ENCODE results near the gene G6PC1. TPM values are rescaled to one million over a fixed set of nuclear protein-coding genes. Genes with fewer than 3 reads are reported as not detected.
"Not testable (repeated sequence)": the region's sequence is repeated elsewhere in the genome, so short reads cannot be mapped to it uniquely, and the experiment has no call there.

The G6PC1 gene
- total RNA-seq, result not detected

DNA sequence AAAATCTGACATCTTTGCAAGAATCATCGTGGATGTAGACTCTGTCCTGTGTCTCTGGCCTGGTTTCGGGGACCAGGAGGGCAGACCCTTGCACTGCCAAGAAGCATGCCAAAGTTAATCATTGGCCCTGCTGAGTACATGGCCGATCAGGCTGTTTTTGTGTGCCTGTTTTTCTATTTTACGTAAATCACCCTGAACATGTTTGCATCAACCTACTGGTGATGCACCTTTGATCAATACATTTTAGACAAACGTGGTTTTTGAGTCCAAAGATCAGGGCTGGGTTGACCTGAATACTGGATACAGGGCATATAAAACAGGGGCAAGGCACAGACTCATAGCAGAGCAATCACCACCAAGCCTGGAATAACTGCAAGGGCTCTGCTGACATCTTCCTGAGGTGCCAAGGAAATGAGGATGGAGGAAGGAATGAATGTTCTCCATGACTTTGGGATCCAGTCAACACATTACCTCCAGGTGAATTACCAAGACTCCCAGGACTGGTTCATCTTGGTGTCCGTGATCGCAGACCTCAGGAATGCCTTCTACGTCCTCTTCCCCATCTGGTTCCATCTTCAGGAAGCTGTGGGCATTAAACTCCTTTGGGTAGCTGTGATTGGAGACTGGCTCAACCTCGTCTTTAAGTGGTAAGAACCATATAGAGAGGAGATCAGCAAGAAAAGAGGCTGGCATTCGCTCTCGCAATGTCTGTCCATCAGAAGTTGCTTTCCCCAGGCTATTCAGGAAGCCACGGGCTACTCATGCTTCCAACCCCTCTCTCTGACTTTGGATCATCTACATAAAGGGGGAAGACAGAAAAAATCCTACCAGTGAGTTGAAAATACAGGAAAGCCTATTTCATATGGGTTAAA, at the start of gene G6PC1:
TSS of gene G6PC1 (plus strand) at position 340 of the 872 bp plus-strand sequence. CDS start at position 418, 78 bp downstream.
- TF ChIP-seq, protein P1, sequence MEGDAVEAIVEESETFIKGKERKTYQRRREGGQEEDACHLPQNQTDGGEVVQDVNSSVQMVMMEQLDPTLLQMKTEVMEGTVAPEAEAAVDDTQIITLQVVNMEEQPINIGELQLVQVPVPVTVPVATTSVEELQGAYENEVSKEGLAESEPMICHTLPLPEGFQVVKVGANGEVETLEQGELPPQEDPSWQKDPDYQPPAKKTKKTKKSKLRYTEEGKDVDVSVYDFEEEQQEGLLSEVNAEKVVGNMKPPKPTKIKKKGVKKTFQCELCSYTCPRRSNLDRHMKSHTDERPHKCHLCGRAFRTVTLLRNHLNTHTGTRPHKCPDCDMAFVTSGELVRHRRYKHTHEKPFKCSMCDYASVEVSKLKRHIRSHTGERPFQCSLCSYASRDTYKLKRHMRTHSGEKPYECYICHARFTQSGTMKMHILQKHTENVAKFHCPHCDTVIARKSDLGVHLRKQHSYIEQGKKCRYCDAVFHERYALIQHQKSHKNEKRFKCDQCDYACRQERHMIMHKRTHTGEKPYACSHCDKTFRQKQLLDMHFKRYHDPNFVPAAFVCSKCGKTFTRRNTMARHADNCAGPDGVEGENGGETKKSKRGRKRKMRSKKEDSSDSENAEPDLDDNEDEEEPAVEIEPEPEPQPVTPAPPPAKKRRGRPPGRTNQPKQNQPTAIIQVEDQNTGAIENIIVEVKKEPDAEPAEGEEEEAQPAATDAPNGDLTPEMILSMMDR (IDR thresholded peaks at IDR 0.05), result no peak
- WGBS, result 85% methylated on average over 12 of the region's 12 CpGs

DNA sequence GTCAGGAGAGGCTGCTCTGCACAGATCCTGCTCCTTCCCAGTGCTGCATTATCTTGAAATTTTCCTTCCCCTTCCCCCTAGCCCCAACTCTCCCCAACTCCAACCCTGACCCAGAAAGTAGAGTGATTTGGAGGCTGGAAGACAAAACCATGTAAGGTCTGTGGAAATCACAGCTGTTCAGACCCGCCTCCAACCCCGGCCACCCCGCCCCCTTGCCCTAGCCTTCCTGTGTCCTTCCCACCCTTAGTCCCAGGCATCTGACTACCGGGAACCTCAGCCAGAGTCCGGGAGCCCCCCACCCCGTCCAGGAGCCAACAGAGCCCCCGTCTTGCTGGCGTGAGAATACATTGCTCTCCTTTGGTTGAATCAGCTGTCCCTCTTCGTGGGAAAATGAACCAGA, 49.6 kb upstream of the G6PC1 start, which contains the start of gene AOC3:
TSS of gene AOC3 (plus strand) at position 246 of the 400 bp plus-strand sequence. CDS start at position 391, 145 bp downstream.
- peak within 1 kb of the TSS; percentile 51 to 56 for H3K27ac ChIP-seq
- no peaks in the 10 kb centered on the region for H3K9me3 ChIP-seq
- no peak for DNase-seq (ENCODE audit: low spot score)
- TF ChIP-seq POLR2A (IDR thresholded peaks at IDR 0.05), result no peak
- no peak for TF ChIP-seq POLR2AphosphoS5 (IDR thresholded peaks at IDR 0.05)
- TF ChIP-seq, protein P1 (IDR thresholded peaks at IDR 0.05), result no peak
- peak within 1 kb of the TSS; percentile 21 to 24 for H3K4me3 ChIP-seq
- H3K4me1 ChIP-seq (replicated peaks), result no peaks in the 10 kb centered on the region
- intact Hi-C loops (cut with DNase I), result no loop called here
- 36% methylated on average over 9 of the region's 9 CpGs for WGBS
- H3K27me3 ChIP-seq (replicated peaks; ENCODE audit: insufficient read depth), result no peaks in the 10 kb centered on the region
- no peaks in the 10 kb centered on the region for H3K36me3 ChIP-seq

More for the DNA sequence above, at the start of gene G6PC1:
- no peak for DNase-seq (ENCODE audit: low spot score)
- Histone ChIP-seq H3K4me1 (replicated peaks) (no peaks in the 10 kb centered on the region), H3K27me3 (replicated peaks; ENCODE audit: insufficient read depth) (no peaks in the 10 kb centered on the region), H3K4me3 (no peak within 1 kb of the TSS), H3K9me3 (no peaks in the 10 kb centered on the region), H3K27ac (no peak within 1 kb of the TSS), H3K36me3 (no peaks in the 10 kb centered on the region)
- intact Hi-C loops (cut with DNase I), result no loop called here

DNA sequence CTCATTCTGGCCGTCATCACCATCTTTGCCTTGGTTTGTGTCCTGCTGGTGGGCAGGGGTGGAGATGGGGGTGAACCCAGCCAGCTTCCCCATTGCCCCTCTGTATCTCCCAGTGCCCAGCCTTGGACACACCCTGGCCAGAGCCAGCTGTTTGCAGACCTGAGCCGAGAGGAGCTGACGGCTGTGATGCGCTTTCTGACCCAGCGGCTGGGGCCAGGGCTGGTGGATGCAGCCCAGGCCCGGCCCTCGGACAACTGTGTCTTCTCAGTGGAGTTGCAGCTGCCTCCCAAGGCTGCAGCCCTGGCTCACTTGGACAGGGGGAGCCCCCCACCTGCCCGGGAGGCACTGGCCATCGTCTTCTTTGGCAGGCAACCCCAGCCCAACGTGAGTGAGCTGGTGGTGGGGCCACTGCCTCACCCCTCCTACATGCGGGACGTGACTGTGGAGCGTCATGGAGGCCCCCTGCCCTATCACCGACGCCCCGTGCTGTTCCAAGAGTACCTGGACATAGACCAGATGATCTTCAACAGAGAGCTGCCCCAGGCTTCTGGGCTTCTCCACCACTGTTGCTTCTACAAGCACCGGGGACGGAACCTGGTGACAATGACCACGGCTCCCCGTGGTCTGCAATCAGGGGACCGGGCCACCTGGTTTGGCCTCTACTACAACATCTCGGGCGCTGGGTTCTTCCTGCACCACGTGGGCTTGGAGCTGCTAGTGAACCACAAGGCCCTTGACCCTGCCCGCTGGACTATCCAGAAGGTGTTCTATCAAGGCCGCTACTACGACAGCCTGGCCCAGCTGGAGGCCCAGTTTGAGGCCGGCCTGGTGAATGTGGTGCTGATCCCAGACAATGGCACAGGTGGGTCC, 49.0 kb upstream of the G6PC1 start:
- H3K27me3 ChIP-seq (replicated peaks; ENCODE audit: insufficient read depth); intact Hi-C loops (cut with DNase I); H3K4me1 ChIP-seq (replicated peaks); H3K36me3 ChIP-seq; H3K9me3 ChIP-seq; DNase-seq (ENCODE audit: low spot score): not testable (repeated sequence)
- H3K27ac ChIP-seq, result peak overlapping the region; percentile 51 to 56
- peak overlapping the region; percentile 21 to 24 for H3K4me3 ChIP-seq
- WGBS, result 80% methylated on average over 19 of the region's 28 CpGs

DNA sequence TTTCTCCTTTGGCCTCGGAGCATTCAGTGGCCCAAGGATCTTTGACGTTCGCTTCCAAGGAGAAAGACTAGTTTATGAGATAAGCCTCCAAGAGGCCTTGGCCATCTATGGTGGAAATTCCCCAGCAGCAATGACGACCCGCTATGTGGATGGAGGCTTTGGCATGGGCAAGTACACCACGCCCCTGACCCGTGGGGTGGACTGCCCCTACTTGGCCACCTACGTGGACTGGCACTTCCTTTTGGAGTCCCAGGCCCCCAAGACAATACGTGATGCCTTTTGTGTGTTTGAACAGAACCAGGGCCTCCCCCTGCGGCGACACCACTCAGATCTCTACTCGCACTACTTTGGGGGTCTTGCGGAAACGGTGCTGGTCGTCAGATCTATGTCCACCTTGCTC, 48.2 kb upstream of the G6PC1 start:
- peak overlapping the region; percentile 50 to 51 for H3K27ac ChIP-seq
- intact Hi-C loops (cut with DNase I), result no loop called here
- TF ChIP-seq POLR2A (IDR thresholded peaks at IDR 0.05) (no peak), POLR2AphosphoS5 (IDR thresholded peaks at IDR 0.05) (no peak)
- TF ChIP-seq, protein P1 (IDR thresholded peaks at IDR 0.05), result no peak
- no peaks in the 10 kb centered on the region for H3K27me3 ChIP-seq (replicated peaks; ENCODE audit: insufficient read depth)
- no peaks in the 10 kb centered on the region for H3K36me3 ChIP-seq
- DNase-seq (ENCODE audit: low spot score), result no peak
- 81% methylated on average over 15 of the region's 15 CpGs for WGBS
- peak overlapping the region; percentile 21 to 24 for H3K4me3 ChIP-seq
- H3K4me1 ChIP-seq (replicated peaks), result no peaks in the 10 kb centered on the region
- no peaks in the 10 kb centered on the region for H3K9me3 ChIP-seq

DNA sequence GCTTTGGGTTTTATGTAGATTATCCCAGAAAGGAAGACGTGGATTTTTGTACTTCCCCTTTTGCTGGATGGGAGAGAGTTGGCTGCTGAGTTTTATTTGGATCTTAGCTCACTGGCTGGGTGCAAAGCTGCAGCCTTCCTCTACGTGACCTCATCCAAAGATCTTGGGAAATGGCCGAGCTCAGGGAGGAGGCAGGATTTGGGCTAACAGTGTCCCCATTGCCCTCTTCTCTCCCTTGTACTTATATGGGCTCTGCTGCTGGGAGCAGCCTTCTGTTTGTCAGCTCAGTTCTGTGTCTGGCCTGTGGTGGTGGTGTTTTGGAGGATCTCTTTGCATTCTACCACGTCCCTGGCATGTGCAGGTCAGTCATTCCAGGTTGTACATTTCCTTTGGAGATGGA, 47.6 kb upstream of the G6PC1 start:
- DNase-seq (ENCODE audit: low spot score), result no peak
- Histone ChIP-seq H3K4me3 (peak overlapping the region; percentile 21 to 24), H3K4me1 (replicated peaks) (no peaks in the 10 kb centered on the region), H3K27ac (peak overlapping the region; percentile 50 to 51), H3K36me3 (no peaks in the 10 kb centered on the region), H3K27me3 (replicated peaks; ENCODE audit: insufficient read depth) (no peaks in the 10 kb centered on the region), H3K9me3 (no peaks in the 10 kb centered on the region)
- intact Hi-C loops (cut with DNase I), result no loop called here
- WGBS, result 69% methylated on average over 4 of the region's 4 CpGs
- TF ChIP-seq POLR2A (IDR thresholded peaks at IDR 0.05) (no peak), POLR2AphosphoS5 (IDR thresholded peaks at IDR 0.05) (peak; percentile 10)
- TF ChIP-seq, protein P1 (IDR thresholded peaks at IDR 0.05), result no peak
